HepG2 (cell line): ENCODE results near the gene CHL1. TPM values are rescaled to one million over a fixed set of nuclear protein-coding genes. Genes with fewer than 3 reads are reported as not detected.

Source experiments
- ATAC-seq: fragments of 200-7000 bp; cut with Tn5 transposase; 3 replicates; pipeline ENCODE4 v1.9.1; 2020; ENCODE audit warnings: mild to moderate bottlenecking, moderate library complexity
- BruUV-seq: library from RNA; stranded (reverse); fragments of 400-500 nt; replicated peaks from 2 replicates; lab custom pipeline; 2021; lab: Mats Ljungman, UMichigan
- CTCF ChIA-PET: fragments of 300-600 bp; formaldehyde crosslinking; extraction: SDS; loops from one replicate; lab custom pipeline; 2021; ENCODE audit warnings: low total read pairs, inconsistent platforms, low intra/inter-chr PET ratio; lab: Yijun Ruan, JAX
- POLR2A ChIA-PET: fragments of 350-600 bp; sonication (Branson Sonifier 250); formaldehyde crosslinking; loops from one replicate; lab custom pipeline; 2020; ENCODE audit warnings: antibody characterized with exemption, inconsistent platforms; lab: Yijun Ruan, JAX
- DNase-seq: peaks from one replicate; pipeline ENCODE4 v3.0.0-alpha.2; 2015; ENCODE audit warnings: low spot score
- FAIRE-seq: peaks from 3 replicates; lab custom pipeline; 2011; peaks lifted over from hg19 to GRCh38; lab: Jason Lieb, UNC
- H2AFZ ChIP-seq: one replicate; pipeline ENCODE4 v1.6.1; 2011; ENCODE audit warnings: low read length, inconsistent platforms
- H3K27ac ChIP-seq: fragments of 300-600 bp; 3 replicates; pipeline ENCODE4 v1.8.0; 2011; ENCODE audit warnings: mixed run types, mild to moderate bottlenecking, mixed read lengths, low read length, inconsistent platforms; ENCODE audit not compliant: insufficient read depth; ENCODE audit errors: extremely low read length
- H3K27me3 ChIP-seq, 2 experiments: fragments of 200-600 bp in 1 of 2; 2 replicates in 1 of 2; 3 replicates in 1 of 2; pipeline versions ENCODE4 v1.6.0 to v1.8.0; 2011; ENCODE audit warnings: low read length in 2 of 2, mild to moderate bottlenecking in 2 of 2, moderate library complexity in 2 of 2, inconsistent platforms in 1 of 2; ENCODE audit not compliant: insufficient read depth in 2 of 2, control insufficient read depth in 1 of 2
- H3K36me3 ChIP-seq, 2 experiments: fragments of 200-600 bp in 1 of 2; replicated peaks in 1 of 2; 2 replicates in 1 of 2; 3 replicates in 1 of 2; pipeline versions ENCODE4 v1.5.1 to v1.8.0; 2011; ENCODE audit warnings: low read length in 2 of 2, inconsistent platforms in 1 of 2; ENCODE audit not compliant: insufficient read depth in 2 of 2, control insufficient read depth in 1 of 2
- H3K4me1 ChIP-seq: 2 replicates; pipeline ENCODE4 v1.5.1; 2012; ENCODE audit warnings: low read length, inconsistent platforms; ENCODE audit not compliant: insufficient read depth
- H3K4me2 ChIP-seq: 2 replicates; pipeline ENCODE4 v1.6.0; 2011; ENCODE audit warnings: low read depth, low read length, inconsistent platforms
- H3K4me3 ChIP-seq, 3 experiments: fragments of 200-600 bp in 1 of 3; sonication (generic), shearing (Covaris generic) in 1 of 3; replicated peaks in 1 of 3; 2 replicates each; pipeline ENCODE4 v1.5.1; 2011 to 2016; ENCODE audit warnings: low read length in 3 of 3, inconsistent platforms in 2 of 3, low read depth in 2 of 3, mild to moderate bottlenecking in 2 of 3, control low read depth in 1 of 3, mixed read lengths in 1 of 3; ENCODE audit not compliant: insufficient read depth in 1 of 3
- H3K79me2 ChIP-seq: one replicate; pipeline ENCODE4 v1.6.1; 2011; ENCODE audit warnings: low read length, inconsistent platforms; ENCODE audit not compliant: insufficient read depth
- H3K9ac ChIP-seq: 2 replicates; pipeline ENCODE4 v1.6.0; 2011; ENCODE audit warnings: mild to moderate bottlenecking, low read depth, low read length, inconsistent platforms; ENCODE audit not compliant: insufficient read depth
- H3K9me3 ChIP-seq: 2 replicates; pipeline ENCODE4 v1.5.1; 2012; ENCODE audit warnings: mild to moderate bottlenecking, low read length
- H4K20me1 ChIP-seq: 2 replicates; pipeline ENCODE4 v1.6.0; 2011; ENCODE audit warnings: inconsistent platforms, mild to moderate bottlenecking, low read length, moderate library complexity; ENCODE audit not compliant: insufficient read depth
- CHD4 ChIP-seq: fragments of 200-600 bp; sonication (generic); IDR thresholded peaks from 2 replicates; pipeline ENCODE4 v1.7.0; 2017; ENCODE audit warnings: mild to moderate bottlenecking, low read length, borderline replicate concordance
- HINFP ChIP-seq: sonication (generic); formaldehyde crosslinking; IDR thresholded peaks from 2 replicates; pipeline ENCODE4 v1.4.0; 2020; ENCODE audit warnings: low read depth, mild to moderate bottlenecking, missing genetic modification reagents
- MED8 ChIP-seq: sonication (generic); formaldehyde crosslinking; IDR thresholded peaks from 2 replicates; pipeline ENCODE4 v1.8.1; 2023; ENCODE audit warnings: mild to moderate bottlenecking, missing genetic modification reagents; ENCODE audit not compliant: insufficient replicate concordance
- NR2C2 ChIP-seq: sonication (generic); formaldehyde crosslinking; IDR thresholded peaks from 2 replicates; pipeline ENCODE4 v1.4.0; 2020; ENCODE audit warnings: missing genetic modification reagents, mild to moderate bottlenecking, moderate library complexity, borderline replicate concordance
- RFX1 ChIP-seq: fragments of 450-650 bp; IDR thresholded peaks from 2 replicates; pipeline ENCODE4 v1.6.1; 2017
- SIX1 ChIP-seq: sonication (generic); formaldehyde crosslinking; IDR thresholded peaks from 2 replicates; pipeline ENCODE4 v1.4.0; 2020; ENCODE audit warnings: missing genetic modification reagents, borderline replicate concordance
- THAP8 ChIP-seq: sonication (generic); formaldehyde crosslinking; IDR thresholded peaks from 2 replicates; pipeline ENCODE4 v1.5.1; 2020; ENCODE audit warnings: missing genetic modification reagents, mild to moderate bottlenecking, borderline replicate concordance
- U2AF1 ChIP-seq: fragments of 200-400 bp; formaldehyde crosslinking; optimal IDR thresholded peaks from 2 replicates; pipeline ENCODE3; 2017; ENCODE audit warnings: mild to moderate bottlenecking, low read depth, low read length
- ZFYVE20 ChIP-seq: sonication (generic); formaldehyde crosslinking; IDR thresholded peaks from 2 replicates; pipeline ENCODE4 v1.8.0; 2023; ENCODE audit warnings: low read depth, mild to moderate bottlenecking, moderate library complexity, missing genetic modification reagents, borderline replicate concordance
- ZMAT3 ChIP-seq: sonication (generic); formaldehyde crosslinking; conservative IDR thresholded peaks from 2 replicates; pipeline ENCODE4 v1.7.0; 2021; ENCODE audit warnings: missing genetic modification reagents
- ZNF101 ChIP-seq: sonication (generic); formaldehyde crosslinking; IDR thresholded peaks from 2 replicates; pipeline ENCODE4 v1.4.0; 2020; ENCODE audit warnings: mild to moderate bottlenecking, low read depth, missing genetic modification reagents, borderline replicate concordance
- ZNF343 ChIP-seq: sonication (generic); formaldehyde crosslinking; IDR thresholded peaks from 2 replicates; pipeline ENCODE4 v1.4.0; 2020; ENCODE audit warnings: mild to moderate bottlenecking, missing genetic modification reagents
- ZNF496 ChIP-seq: sonication (generic); formaldehyde crosslinking; IDR thresholded peaks from 2 replicates; pipeline ENCODE4 v1.8.1; 2023; ENCODE audit warnings: mild to moderate bottlenecking, moderate library complexity, missing genetic modification reagents; ENCODE audit not compliant: insufficient replicate concordance
- ZNF577 ChIP-seq: sonication (generic); formaldehyde crosslinking; IDR thresholded peaks from 2 replicates; pipeline ENCODE4 v1.4.0; 2020; ENCODE audit warnings: mild to moderate bottlenecking, low read depth, missing genetic modification reagents, borderline replicate concordance
- WGBS: methylation state at CpG from one replicate; pipeline ENCODE4 v1.1.6; 2017; ENCODE audit warnings: low lambda C conversion rate; 5-methylcytosine and 5-hydroxymethylcytosine counted together
- in situ Hi-C: cut with HindIII; loops from 2 replicates; pipeline ENCODE4 v1.10.0; 2017; ENCODE audit warnings: low pct_unique_long_range_greater_than_20kb; ENCODE audit not compliant: extremely low pct_ligation_motif_present
- intact Hi-C: fragments of 100-400 bp; cut with micrococcal nuclease; formaldehyde crosslinking; loops from one replicate; pipeline ENCODE4 v1.10.0; 2022; ENCODE audit not compliant: unreplicated experiment
- polyA plus RNA-seq, 8 experiments: library from polyadenylated mRNA; depleted of rRNA in 3 of 8; stranded (reverse) in 7 of 8; unstranded in 1 of 8; fragments of >200 nt; fragmentation: Illumina TruSeq in 4 of 8; extraction: Trizol in 4 of 8; gene quantifications; 2 replicates each; pipeline versions ENCODE4 v1.2.1 to v1.2.3, GENCODE V29; 2011 to 2016; ENCODE audit warnings: low read depth in 4 of 8, missing spikeins in 1 of 8, mixed read lengths in 1 of 8; ENCODE audit not compliant: insufficient read depth in 1 of 8
- total RNA-seq, 5 experiments: library from RNA; depleted of rRNA; stranded (reverse); fragments of >200 nt; fragmentation: Illumina TruSeq; extraction: Trizol; gene quantifications; 2 replicates each; pipeline ENCODE4 v1.2.3, GENCODE V29; 2016; ENCODE audit warnings: low read depth in 1 of 5
- TF ChIP-seq, protein P1 (sequence below): sonication (generic); formaldehyde crosslinking; IDR thresholded peaks from 2 replicates; pipeline ENCODE4 v1.5.0; 2020; ENCODE audit warnings: missing genetic modification reagents
- TF ChIP-seq, protein P2 (sequence below): sonication (generic); formaldehyde crosslinking; conservative IDR thresholded peaks from 2 replicates; pipeline ENCODE4 v1.8.0; 2022; ENCODE audit warnings: mild to moderate bottlenecking, moderate library complexity, missing genetic modification reagents

CHL1 gene
- total and polyA plus RNA-seq, 2 of the 13 experiments (the other 11 are each of a cell fraction or from before 2014, with no cell fraction given) = not detected

DNA sequence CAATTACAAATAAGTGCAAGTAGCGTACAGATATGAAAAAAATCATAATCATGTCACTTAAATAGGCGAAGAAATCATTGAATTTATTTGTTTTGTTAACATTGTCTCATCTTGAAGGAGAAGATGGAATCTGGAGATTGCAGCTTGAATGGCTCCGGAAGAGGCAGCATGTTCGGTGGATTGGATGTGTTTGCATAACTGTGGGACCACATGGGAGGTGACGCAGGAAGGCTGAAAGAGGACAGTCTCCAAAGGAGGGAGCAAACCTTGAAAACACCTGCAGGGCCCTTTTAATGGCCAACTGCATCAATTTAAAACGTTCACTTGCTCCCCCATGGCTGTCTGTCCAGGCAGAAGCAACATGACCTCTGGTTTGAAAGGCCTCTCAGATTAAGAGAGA lies 61.3 kb downstream of the CHL1 start:
- in situ Hi-C loops = no loop called here
- CTCF ChIA-PET = no interaction called here
- DNase-seq (no peak), FAIRE-seq (no peak), ATAC-seq (no peak)
- no peak overlapping the region for H3K9ac ChIP-seq
- H3K27me3 ChIP-seq = no peaks in the 10 kb centered on the region; a peak in 2 of 5 replicates
- H3K4me2 ChIP-seq = no peak overlapping the region
- H3K79me2 ChIP-seq = no peaks in the 10 kb centered on the region
- no peak overlapping the region for H3K4me3 ChIP-seq
- TF ChIP-seq ZNF343 (CRISPR knock-in tag) (no peak), CHD4 (no peak), U2AF1 (no peak), THAP8 (CRISPR knock-in tag) (no peak), ZFYVE20 (CRISPR knock-in tag) (no peak), HINFP (CRISPR knock-in tag) (no peak), ZNF101 (CRISPR knock-in tag) (no peak), MED8 (no peak), NR2C2 (CRISPR knock-in tag) (no peak), ZMAT3 (CRISPR knock-in tag) (no peak), ZNF577 (CRISPR knock-in tag) (no peak), RFX1 (no peak), ZNF496 (no peak), SIX1 (CRISPR knock-in tag) (no peak)
- TF ChIP-seq, protein P1, sequence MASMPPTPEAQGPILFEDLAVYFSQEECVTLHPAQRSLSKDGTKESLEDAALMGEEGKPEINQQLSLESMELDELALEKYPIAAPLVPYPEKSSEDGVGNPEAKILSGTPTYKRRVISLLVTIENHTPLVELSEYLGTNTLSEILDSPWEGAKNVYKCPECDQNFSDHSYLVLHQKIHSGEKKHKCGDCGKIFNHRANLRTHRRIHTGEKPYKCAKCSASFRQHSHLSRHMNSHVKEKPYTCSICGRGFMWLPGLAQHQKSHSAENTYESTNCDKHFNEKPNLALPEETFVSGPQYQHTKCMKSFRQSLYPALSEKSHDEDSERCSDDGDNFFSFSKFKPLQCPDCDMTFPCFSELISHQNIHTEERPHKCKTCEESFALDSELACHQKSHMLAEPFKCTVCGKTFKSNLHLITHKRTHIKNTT (CRISPR knock-in tag) = no peak
- TF ChIP-seq, protein P2, sequence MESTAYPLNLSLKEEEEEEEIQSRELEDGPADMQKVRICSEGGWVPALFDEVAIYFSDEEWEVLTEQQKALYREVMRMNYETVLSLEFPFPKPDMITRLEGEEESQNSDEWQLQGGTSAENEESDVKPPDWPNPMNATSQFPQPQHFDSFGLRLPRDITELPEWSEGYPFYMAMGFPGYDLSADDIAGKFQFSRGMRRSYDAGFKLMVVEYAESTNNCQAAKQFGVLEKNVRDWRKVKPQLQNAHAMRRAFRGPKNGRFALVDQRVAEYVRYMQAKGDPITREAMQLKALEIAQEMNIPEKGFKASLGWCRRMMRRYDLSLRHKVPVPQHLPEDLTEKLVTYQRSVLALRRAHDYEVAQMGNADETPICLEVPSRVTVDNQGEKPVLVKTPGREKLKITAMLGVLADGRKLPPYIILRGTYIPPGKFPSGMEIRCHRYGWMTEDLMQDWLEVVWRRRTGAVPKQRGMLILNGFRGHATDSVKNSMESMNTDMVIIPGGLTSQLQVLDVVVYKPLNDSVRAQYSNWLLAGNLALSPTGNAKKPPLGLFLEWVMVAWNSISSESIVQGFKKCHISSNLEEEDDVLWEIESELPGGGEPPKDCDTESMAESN (CRISPR knock-in tag) = no peak
- no peaks in the 10 kb centered on the region for H3K36me3 ChIP-seq
- WGBS = 47% methylated on average over 6 of the region's 6 CpGs
- no peak overlapping the region for H2AFZ ChIP-seq
- H3K27ac ChIP-seq = no peak overlapping the region
- no peaks in the 10 kb centered on the region for H4K20me1 ChIP-seq
- intact Hi-C loops = no loop called here
- H3K4me1 ChIP-seq = no peaks in the 10 kb centered on the region
- POLR2A ChIA-PET = no interaction called here
- H3K9me3 ChIP-seq = no peaks in the 10 kb centered on the region
- BruUV-seq = no TSS peak
